ENCODE measurements around the gene GABARAPL1. TPM values are rescaled to one million over a fixed set of nuclear protein-coding genes. Genes with fewer than 3 reads are reported as not detected.
A peak's percentile ranks its signal among the peaks of the same experiment; 100 is the strongest.

GABARAPL1 gene
- total RNA-seq, 1 donor from 2014 or later, result 133 TPM

- Mint-ChIP-seq H3K4me3 (ENCODE audit: unreplicated experiment) (no peak overlapping the region), H3K36me3 (ENCODE audit: low read depth, unreplicated experiment) (peaks cover 32% of the 10 kb centered on the region), H3K9me3 (ENCODE audit: unreplicated experiment) (no peaks in the 10 kb centered on the region), H3K4me1 (ENCODE audit: unreplicated experiment) (peaks cover 5% of the 10 kb centered on the region), H3K27me3 (ENCODE audit: unreplicated experiment) (no peaks in the 10 kb centered on the region), H3K27ac (ENCODE audit: unreplicated experiment) (no peak overlapping the region)
- TF ChIP-seq, protein P1, sequence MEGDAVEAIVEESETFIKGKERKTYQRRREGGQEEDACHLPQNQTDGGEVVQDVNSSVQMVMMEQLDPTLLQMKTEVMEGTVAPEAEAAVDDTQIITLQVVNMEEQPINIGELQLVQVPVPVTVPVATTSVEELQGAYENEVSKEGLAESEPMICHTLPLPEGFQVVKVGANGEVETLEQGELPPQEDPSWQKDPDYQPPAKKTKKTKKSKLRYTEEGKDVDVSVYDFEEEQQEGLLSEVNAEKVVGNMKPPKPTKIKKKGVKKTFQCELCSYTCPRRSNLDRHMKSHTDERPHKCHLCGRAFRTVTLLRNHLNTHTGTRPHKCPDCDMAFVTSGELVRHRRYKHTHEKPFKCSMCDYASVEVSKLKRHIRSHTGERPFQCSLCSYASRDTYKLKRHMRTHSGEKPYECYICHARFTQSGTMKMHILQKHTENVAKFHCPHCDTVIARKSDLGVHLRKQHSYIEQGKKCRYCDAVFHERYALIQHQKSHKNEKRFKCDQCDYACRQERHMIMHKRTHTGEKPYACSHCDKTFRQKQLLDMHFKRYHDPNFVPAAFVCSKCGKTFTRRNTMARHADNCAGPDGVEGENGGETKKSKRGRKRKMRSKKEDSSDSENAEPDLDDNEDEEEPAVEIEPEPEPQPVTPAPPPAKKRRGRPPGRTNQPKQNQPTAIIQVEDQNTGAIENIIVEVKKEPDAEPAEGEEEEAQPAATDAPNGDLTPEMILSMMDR (IDR thresholded peaks at IDR 0.05; ENCODE audit: unreplicated experiment), result no peak
- no peak for DNase-seq (ENCODE audit: low spot score)
Observed at GRCh38 chr12:10227648-10228047, 15.0 kb downstream of the GABARAPL1 start.

DNA sequence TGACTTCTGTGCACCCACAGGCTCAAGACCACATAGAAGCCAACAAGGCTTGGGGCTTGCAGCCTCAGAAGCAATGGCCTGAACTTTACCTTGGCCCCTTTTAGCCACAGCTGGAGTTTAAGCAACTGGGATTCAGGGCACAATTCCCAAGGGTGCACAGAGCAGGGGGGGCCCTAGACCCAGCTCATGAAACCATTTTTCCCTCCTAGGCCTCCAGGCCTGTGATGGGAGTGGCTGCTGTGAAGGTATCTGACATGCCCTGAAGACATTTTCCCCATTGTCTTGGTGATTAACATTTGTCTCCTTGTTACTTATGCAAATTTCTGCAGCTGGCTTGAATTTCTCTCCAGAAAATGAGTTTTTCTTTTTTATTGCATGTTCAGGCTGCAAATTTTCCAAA is 21.9 kb downstream of the GABARAPL1 start:
- no peaks in the 10 kb centered on the region for H3K27me3 Mint-ChIP-seq (ENCODE audit: unreplicated experiment)
- H3K27ac Mint-ChIP-seq (ENCODE audit: unreplicated experiment), result no peak overlapping the region
- DNase-seq (ENCODE audit: low spot score), result no peak
- peak overlapping the region; percentile 16 for H3K4me3 Mint-ChIP-seq (ENCODE audit: unreplicated experiment)
- H3K36me3 Mint-ChIP-seq (ENCODE audit: low read depth, unreplicated experiment), result peaks cover 35% of the 10 kb centered on the region
- TF ChIP-seq, protein P1 (IDR thresholded peaks at IDR 0.05; ENCODE audit: unreplicated experiment), result no peak
- peaks cover 12% of the 10 kb centered on the region for H3K4me1 Mint-ChIP-seq (ENCODE audit: unreplicated experiment)
- peaks cover 11% of the 10 kb centered on the region for H3K9me3 Mint-ChIP-seq (ENCODE audit: unreplicated experiment)

DNA sequence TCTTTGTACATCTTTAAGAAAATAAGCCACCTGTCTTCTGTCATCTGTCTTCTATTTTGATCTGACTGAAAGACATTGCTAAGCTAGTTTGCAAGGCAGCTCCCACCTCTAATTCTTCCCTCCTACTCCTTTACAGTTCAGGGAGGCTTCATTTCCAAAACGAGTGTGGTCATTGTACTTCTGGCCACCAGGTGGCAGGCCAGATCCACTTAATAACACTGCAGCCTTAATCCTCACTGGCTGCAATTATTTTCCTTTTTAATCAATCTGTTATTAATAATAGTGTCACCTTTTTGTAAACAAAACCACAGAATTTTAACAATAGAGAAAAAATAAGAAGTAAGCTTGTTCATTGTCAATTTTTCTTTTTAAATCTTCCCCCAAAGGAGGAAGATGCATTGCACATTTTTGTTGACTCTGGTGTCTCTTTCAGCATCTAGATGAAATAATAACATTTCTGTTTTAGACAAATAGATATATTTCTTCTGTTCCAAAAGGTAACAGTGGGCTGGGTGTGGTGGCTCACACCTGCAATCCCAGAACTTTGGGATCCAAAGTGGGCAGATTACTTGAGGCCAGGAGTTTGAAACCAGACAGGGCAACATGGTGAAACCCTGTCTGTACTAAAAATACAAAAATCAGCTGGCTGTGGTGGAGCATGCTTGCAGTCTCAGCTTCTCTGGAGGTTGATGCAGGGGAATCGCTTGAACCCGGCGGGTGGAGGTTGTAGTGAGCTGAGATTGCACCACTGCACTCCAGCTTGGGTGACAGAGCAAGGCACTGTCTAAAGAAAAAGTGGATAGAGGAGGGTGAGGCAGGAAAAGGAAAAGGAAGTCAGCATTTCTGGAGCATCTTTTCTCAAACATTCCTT is 23.3 kb downstream of the GABARAPL1 start:
- H3K4me1 Mint-ChIP-seq (ENCODE audit: unreplicated experiment), result peaks cover 12% of the 10 kb centered on the region
- peaks cover 35% of the 10 kb centered on the region for H3K36me3 Mint-ChIP-seq (ENCODE audit: low read depth, unreplicated experiment)
- H3K9me3 Mint-ChIP-seq (ENCODE audit: unreplicated experiment), result peaks cover 11% of the 10 kb centered on the region
- H3K27me3 Mint-ChIP-seq (ENCODE audit: unreplicated experiment), result no peaks in the 10 kb centered on the region
- H3K4me3 Mint-ChIP-seq (ENCODE audit: unreplicated experiment), result peak overlapping the region; percentile 25
- H3K27ac Mint-ChIP-seq (ENCODE audit: unreplicated experiment), result no peak overlapping the region
- no peak for DNase-seq (ENCODE audit: low spot score)
- TF ChIP-seq, protein P1 (IDR thresholded peaks at IDR 0.05; ENCODE audit: unreplicated experiment), result peak; percentile 94

DNA sequence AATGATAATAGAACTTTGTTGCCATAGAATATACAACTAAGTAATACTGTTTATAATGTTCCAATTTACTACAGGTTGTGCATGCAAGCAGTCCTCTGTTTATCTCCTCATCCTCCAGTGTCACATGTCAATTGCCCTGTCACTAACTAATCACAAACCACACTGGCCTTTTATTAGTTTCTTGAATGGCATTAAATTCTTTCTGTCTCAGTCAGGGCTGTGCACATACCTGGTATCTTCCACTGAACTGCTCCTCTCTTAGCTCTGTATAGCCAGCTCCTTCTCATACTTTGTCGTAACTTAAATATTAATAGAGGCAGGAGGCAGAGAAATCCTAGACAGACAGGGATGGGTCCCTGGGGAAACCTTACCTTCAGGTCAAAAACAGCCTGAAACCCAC is 24.0 kb downstream of the GABARAPL1 start:
- H3K9me3 Mint-ChIP-seq (ENCODE audit: unreplicated experiment), result peaks cover 11% of the 10 kb centered on the region
- H3K4me1 Mint-ChIP-seq (ENCODE audit: unreplicated experiment), result peaks cover 12% of the 10 kb centered on the region
- no peaks in the 10 kb centered on the region for H3K27me3 Mint-ChIP-seq (ENCODE audit: unreplicated experiment)
- peaks cover 35% of the 10 kb centered on the region for H3K36me3 Mint-ChIP-seq (ENCODE audit: low read depth, unreplicated experiment)
- no peak for DNase-seq (ENCODE audit: low spot score)
- TF ChIP-seq, protein P1 (IDR thresholded peaks at IDR 0.05; ENCODE audit: unreplicated experiment), result no peak
- no peak overlapping the region for H3K4me3 Mint-ChIP-seq (ENCODE audit: unreplicated experiment)
- no peak overlapping the region for H3K27ac Mint-ChIP-seq (ENCODE audit: unreplicated experiment)

GRCh38 chr12:10238526-10238925 is 25.8 kb downstream of the GABARAPL1 start:
- Mint-ChIP-seq H3K27me3 (ENCODE audit: unreplicated experiment) (no peaks in the 10 kb centered on the region), H3K27ac (ENCODE audit: unreplicated experiment) (no peak overlapping the region), H3K4me3 (ENCODE audit: unreplicated experiment) (no peak overlapping the region), H3K4me1 (ENCODE audit: unreplicated experiment) (peaks cover 12% of the 10 kb centered on the region), H3K36me3 (ENCODE audit: low read depth, unreplicated experiment) (peaks cover 30% of the 10 kb centered on the region), H3K9me3 (ENCODE audit: unreplicated experiment) (peaks cover 10% of the 10 kb centered on the region)
- TF ChIP-seq, protein P1 (IDR thresholded peaks at IDR 0.05; ENCODE audit: unreplicated experiment), result no peak
- no peak for DNase-seq (ENCODE audit: low spot score)
